SK-N-SH (cell line): ENCODE data around the gene CHST3. TPM values are rescaled to one million over a fixed set of nuclear protein-coding genes. Genes with fewer than 3 reads are reported as not detected.

Experiments used
- CTCF ChIA-PET: fragments of 300-600, 350-600 bp; formaldehyde crosslinking; extraction: SDS; loops from one replicate; lab custom pipeline; 2021; lab: Yijun Ruan, JAX
- POLR2A ChIA-PET: fragments of 350-600 bp; sonication (Branson Sonifier 250); formaldehyde crosslinking; extraction: SDS; loops from one replicate; lab custom pipeline; 2020; ENCODE audit warnings: antibody characterized with exemption, inconsistent platforms; lab: Yijun Ruan, JAX
- DNase-seq: peaks from one replicate; pipeline ENCODE4 v3.0.0; 2012
- H2AFZ ChIP-seq: fragments of 200-600 bp; sonication (generic); 2 replicates; pipeline ENCODE4 v1.8.1; 2016; ENCODE audit warnings: antibody characterized with exemption, mild to moderate bottlenecking, low read depth
- H3F3A ChIP-seq: fragments of 200-600 bp; sonication (generic); replicated peaks from 2 replicates; pipeline ENCODE3; 2016; ENCODE audit warnings: antibody characterized with exemption, mild to moderate bottlenecking; ENCODE audit not compliant: insufficient read depth
- H3K27ac ChIP-seq, 2 experiments: fragments of 200-500 bp in 1 of 2; fragments of 200-600 bp in 1 of 2; sonication (Bioruptor generic) in 1 of 2; sonication (generic), shearing (Covaris generic) in 1 of 2; 2 replicates each; pipeline versions ENCODE4 v1.5.1 to v1.6.1; 2014 to 2016; ENCODE audit warnings: low read depth in 2 of 2, inconsistent platforms in 1 of 2, low read length in 1 of 2, mild to moderate bottlenecking in 1 of 2, mixed read lengths in 1 of 2
- H3K27me3 ChIP-seq: fragments of 200-600 bp; sonication (generic), shearing (Covaris generic); 2 replicates; pipeline ENCODE4 v1.6.1; 2016; ENCODE audit warnings: mixed run types; ENCODE audit not compliant: insufficient read depth
- H3K36me3 ChIP-seq, 2 experiments: fragments of 200-500 bp in 1 of 2; fragments of 200-600 bp in 1 of 2; sonication (Bioruptor generic) in 1 of 2; sonication (generic) in 1 of 2; replicated peaks in 1 of 2; 2 replicates each; pipeline versions ENCODE3 to v1.5.1; 2014 to 2016; ENCODE audit warnings: low read length in 1 of 2, mild to moderate bottlenecking in 1 of 2; ENCODE audit not compliant: insufficient read depth in 2 of 2, control insufficient read depth in 1 of 2
- H3K4me1 ChIP-seq, 2 experiments: fragments of 200-500 bp in 1 of 2; fragments of 200-600 bp in 1 of 2; sonication (Bioruptor generic) in 1 of 2; sonication (generic), shearing (Covaris generic) in 1 of 2; 2 replicates each; pipeline versions ENCODE4 v1.5.1 to v1.6.1; 2014 to 2016; ENCODE audit warnings: low read depth in 1 of 2, low read length in 1 of 2, mixed run types in 1 of 2; ENCODE audit not compliant: insufficient read depth in 2 of 2, control insufficient read depth in 1 of 2
- H3K4me2 ChIP-seq: fragments of 200-600 bp; sonication (generic), shearing (Covaris generic); 2 replicates; pipeline ENCODE4 v1.6.1; 2017; ENCODE audit warnings: mixed run types
- H3K4me3 ChIP-seq, 2 experiments: fragments of 200-500 bp in 1 of 2; fragments of 200-600 bp in 1 of 2; sonication (Bioruptor generic) in 1 of 2; sonication (generic), shearing (Covaris generic) in 1 of 2; 2 replicates each; pipeline versions ENCODE4 v1.5.1 to v1.8.1; 2014 to 2016; ENCODE audit warnings: low read depth in 2 of 2, inconsistent platforms in 1 of 2, low read length in 1 of 2, mild to moderate bottlenecking in 1 of 2, mixed read lengths in 1 of 2, moderate library complexity in 1 of 2
- H3K79me2 ChIP-seq: fragments of 200-600 bp; sonication (generic); 2 replicates; pipeline ENCODE4 v1.8.1; 2017; ENCODE audit warnings: mild to moderate bottlenecking; ENCODE audit not compliant: insufficient read depth
- H3K9ac ChIP-seq: fragments of 200-600 bp; sonication (generic); 2 replicates; pipeline ENCODE4 v1.6.1; 2017; ENCODE audit warnings: mixed run types
- H3K9me2 ChIP-seq: fragments of 200-600 bp; sonication (generic); 2 replicates; pipeline ENCODE4 v1.6.1; 2017; ENCODE audit warnings: mixed run types
- H3K9me3 ChIP-seq: fragments of 200-600 bp; sonication (generic); 2 replicates; pipeline ENCODE4 v1.6.1; 2017; ENCODE audit warnings: mixed run types, mild to moderate bottlenecking, moderate library complexity
- H4K20me1 ChIP-seq: fragments of 200-600 bp; sonication (generic); 2 replicates; pipeline ENCODE4 v1.6.1; 2017; ENCODE audit warnings: mild to moderate bottlenecking, mixed run types; ENCODE audit not compliant: insufficient read depth
- CHD2 ChIP-seq: fragments of 150-350 bp; IDR thresholded peaks from 2 replicates; pipeline ENCODE4 v1.6.1; 2018; ENCODE audit warnings: low read length; ENCODE audit not compliant: partially characterized antibody
- EP300 ChIP-seq, 2 experiments: IDR thresholded peaks; 2 replicates each; pipeline versions ENCODE4 v1.4.0 to v1.6.1; 2012; ENCODE audit warnings: borderline replicate concordance in 1 of 2, low read depth in 1 of 2, low read length in 1 of 2
- EZH2phosphoT487 ChIP-seq: fragments of 200-600 bp; sonication (generic); IDR thresholded peaks from 2 replicates; pipeline ENCODE4 v1.6.1; 2017; ENCODE audit warnings: low read depth, mixed run types, mild to moderate bottlenecking, antibody characterized with exemption, moderate library complexity, borderline replicate concordance
- FOXM1 ChIP-seq: IDR thresholded peaks from 2 replicates; pipeline ENCODE4 v1.4.0; 2012; ENCODE audit warnings: low read depth, mild to moderate bottlenecking
- GATA2 ChIP-seq: sonication (generic); formaldehyde crosslinking; IDR thresholded peaks from 2 replicates; pipeline ENCODE4 v1.5.0; 2020; ENCODE audit warnings: mild to moderate bottlenecking, missing genetic modification reagents
- JUND ChIP-seq: IDR thresholded peaks from 2 replicates; pipeline ENCODE4 v1.4.0; 2012
- MEF2A ChIP-seq: IDR thresholded peaks from 2 replicates; pipeline ENCODE4 v1.4.0; 2012; ENCODE audit warnings: low read depth, borderline replicate concordance
- MXI1 ChIP-seq: IDR thresholded peaks from 2 replicates; pipeline ENCODE4 v1.6.1; 2012; ENCODE audit warnings: mild to moderate bottlenecking, low read depth, low read length, improper control_type of control experiment
- POLR2AphosphoS5 ChIP-seq: IDR thresholded peaks from 2 replicates; pipeline ENCODE4 v1.6.1; 2012; ENCODE audit warnings: low read depth, low read length
- RCOR1 ChIP-seq: fragments of 150-350 bp; IDR thresholded peaks from 2 replicates; pipeline ENCODE4 v1.6.1; 2017; ENCODE audit warnings: antibody characterized with exemption, low read length
- RFX5 ChIP-seq: IDR thresholded peaks from 2 replicates; pipeline ENCODE4 v1.6.1; 2012; ENCODE audit warnings: mild to moderate bottlenecking, improper control_type of control experiment, low read length
- TAF1 ChIP-seq: IDR thresholded peaks from 2 replicates; pipeline ENCODE4 v1.6.1; 2012; ENCODE audit warnings: low read depth, mild to moderate bottlenecking, low read length, moderate library complexity, borderline replicate concordance
- TEAD4 ChIP-seq: IDR thresholded peaks from 2 replicates; pipeline ENCODE4 v1.4.0; 2012; ENCODE audit warnings: mild to moderate bottlenecking, borderline replicate concordance; ENCODE audit not compliant: insufficient read depth
- WGBS: methylation state at CpG from one replicate; pipeline ENCODE4 v1.1.6; 2017; ENCODE audit warnings: low lambda C conversion rate; 5-methylcytosine and 5-hydroxymethylcytosine counted together
- polyA plus RNA-seq, 3 experiments: library from polyadenylated mRNA; depleted of rRNA; stranded (reverse); fragments of >200 nt; gene quantifications; 2 replicates each; pipeline ENCODE4 v1.2.3, GENCODE V29; 2012
- TF ChIP-seq, protein P1 (sequence below): fragments of 200-600 bp; sonication (generic); IDR thresholded peaks from 2 replicates; pipeline ENCODE4 v1.6.1; 2017; ENCODE audit warnings: antibody characterized with exemption, mild to moderate bottlenecking, moderate library complexity
- TF ChIP-seq, protein P2 (sequence below): IDR thresholded peaks from 2 replicates; pipeline ENCODE4 v1.6.1; 2012; ENCODE audit warnings: mild to moderate bottlenecking, low read depth, low read length, moderate library complexity
- TF ChIP-seq, protein P3 (sequence below): fragments of 150-350 bp; IDR thresholded peaks from 2 replicates; pipeline ENCODE4 v1.6.1; 2017; ENCODE audit warnings: antibody characterized with exemption, low read length, low read depth, borderline replicate concordance
- TF ChIP-seq, protein P4 (sequence below): IDR thresholded peaks from 2 replicates; pipeline ENCODE4 v1.4.0; 2012; ENCODE audit warnings: low read depth
- TF ChIP-seq, protein P5 (sequence below): IDR thresholded peaks from 2 replicates; pipeline ENCODE4 v1.4.0; 2012; ENCODE audit warnings: low read depth, borderline replicate concordance
- TF ChIP-seq, protein P6 (sequence below): fragments of 150-350 bp; IDR thresholded peaks from 2 replicates; pipeline ENCODE4 v1.6.1; 2016; ENCODE audit warnings: mild to moderate bottlenecking, low read depth, low read length

The CHST3 gene
- polyA plus RNA-seq, 1 of the 3 experiments (the other 2 are of a cell fraction): 6.0 TPM

DNA sequence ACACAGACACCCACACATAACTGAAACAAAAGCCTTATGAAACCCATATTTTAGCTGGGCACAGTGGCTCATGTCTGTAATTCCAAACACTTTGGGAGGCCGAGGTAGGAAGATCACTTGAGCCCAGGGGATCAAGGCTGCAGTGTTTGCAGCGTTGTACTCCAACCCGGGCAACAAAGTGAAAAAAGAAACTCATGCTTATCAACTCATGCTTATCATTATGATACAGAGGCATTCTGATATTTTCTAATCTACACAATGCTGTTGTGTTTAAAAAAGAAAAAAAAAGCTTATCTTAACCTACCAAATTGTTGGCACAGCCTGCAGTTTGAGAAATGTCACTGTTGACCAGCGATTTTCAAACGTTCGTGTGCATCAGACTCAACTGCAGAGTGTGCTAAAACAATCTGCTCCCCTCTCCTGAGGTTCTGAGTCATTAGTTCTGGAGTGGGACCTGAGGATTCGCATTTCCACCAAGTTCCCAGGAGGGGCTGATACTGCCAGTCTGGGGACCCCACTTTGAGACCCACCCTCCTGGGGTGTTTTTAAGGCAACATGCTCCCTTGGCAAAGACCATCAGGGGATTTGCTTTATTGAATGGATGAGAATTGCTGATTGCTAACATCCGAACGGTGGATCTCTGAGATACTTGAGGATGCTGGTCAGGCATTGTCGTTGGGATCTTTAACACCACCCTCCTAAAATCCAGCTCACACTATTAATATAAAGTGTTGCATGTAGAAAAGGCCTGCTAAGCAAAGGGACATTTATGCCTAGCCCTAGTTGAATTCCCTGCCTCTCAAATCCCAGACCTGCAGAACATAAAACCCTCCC lies 16.2 kb downstream of the CHST3 start:
- H3K9me2 ChIP-seq: no peaks in the 10 kb centered on the region
- H3K27ac ChIP-seq: no peak overlapping the region
- peaks cover 0 to 5% of the 10 kb centered on the region in 2 experiments for H3K36me3 ChIP-seq
- no peaks in the 10 kb centered on the region for H4K20me1 ChIP-seq
- H3F3A ChIP-seq: peaks cover 10% of the 10 kb centered on the region
- H2AFZ ChIP-seq: no peak overlapping the region
- no peaks in the 10 kb centered on the region for H3K27me3 ChIP-seq
- H3K9ac ChIP-seq: no peak overlapping the region
- DNase-seq: peak; percentile 24
- ChIA-PET POLR2A (no interaction called here), CTCF (interaction anchor here (1.0 to 2.7 kb wide), 6 partner anchors 10 to 84 kb away, joined by 3 to 10 read pairs (median 4); no protein-coding TSS in a partner anchor)
- peaks cover 23 to 41% of the 10 kb centered on the region in 2 experiments; a peak in 3 of 4 replicates for H3K4me1 ChIP-seq
- no peak for TF ChIP-seq MEF2A
- TF ChIP-seq RFX5: no peak
- TF ChIP-seq, protein P1, sequence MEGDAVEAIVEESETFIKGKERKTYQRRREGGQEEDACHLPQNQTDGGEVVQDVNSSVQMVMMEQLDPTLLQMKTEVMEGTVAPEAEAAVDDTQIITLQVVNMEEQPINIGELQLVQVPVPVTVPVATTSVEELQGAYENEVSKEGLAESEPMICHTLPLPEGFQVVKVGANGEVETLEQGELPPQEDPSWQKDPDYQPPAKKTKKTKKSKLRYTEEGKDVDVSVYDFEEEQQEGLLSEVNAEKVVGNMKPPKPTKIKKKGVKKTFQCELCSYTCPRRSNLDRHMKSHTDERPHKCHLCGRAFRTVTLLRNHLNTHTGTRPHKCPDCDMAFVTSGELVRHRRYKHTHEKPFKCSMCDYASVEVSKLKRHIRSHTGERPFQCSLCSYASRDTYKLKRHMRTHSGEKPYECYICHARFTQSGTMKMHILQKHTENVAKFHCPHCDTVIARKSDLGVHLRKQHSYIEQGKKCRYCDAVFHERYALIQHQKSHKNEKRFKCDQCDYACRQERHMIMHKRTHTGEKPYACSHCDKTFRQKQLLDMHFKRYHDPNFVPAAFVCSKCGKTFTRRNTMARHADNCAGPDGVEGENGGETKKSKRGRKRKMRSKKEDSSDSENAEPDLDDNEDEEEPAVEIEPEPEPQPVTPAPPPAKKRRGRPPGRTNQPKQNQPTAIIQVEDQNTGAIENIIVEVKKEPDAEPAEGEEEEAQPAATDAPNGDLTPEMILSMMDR: no peak
- TF ChIP-seq, protein P2, sequence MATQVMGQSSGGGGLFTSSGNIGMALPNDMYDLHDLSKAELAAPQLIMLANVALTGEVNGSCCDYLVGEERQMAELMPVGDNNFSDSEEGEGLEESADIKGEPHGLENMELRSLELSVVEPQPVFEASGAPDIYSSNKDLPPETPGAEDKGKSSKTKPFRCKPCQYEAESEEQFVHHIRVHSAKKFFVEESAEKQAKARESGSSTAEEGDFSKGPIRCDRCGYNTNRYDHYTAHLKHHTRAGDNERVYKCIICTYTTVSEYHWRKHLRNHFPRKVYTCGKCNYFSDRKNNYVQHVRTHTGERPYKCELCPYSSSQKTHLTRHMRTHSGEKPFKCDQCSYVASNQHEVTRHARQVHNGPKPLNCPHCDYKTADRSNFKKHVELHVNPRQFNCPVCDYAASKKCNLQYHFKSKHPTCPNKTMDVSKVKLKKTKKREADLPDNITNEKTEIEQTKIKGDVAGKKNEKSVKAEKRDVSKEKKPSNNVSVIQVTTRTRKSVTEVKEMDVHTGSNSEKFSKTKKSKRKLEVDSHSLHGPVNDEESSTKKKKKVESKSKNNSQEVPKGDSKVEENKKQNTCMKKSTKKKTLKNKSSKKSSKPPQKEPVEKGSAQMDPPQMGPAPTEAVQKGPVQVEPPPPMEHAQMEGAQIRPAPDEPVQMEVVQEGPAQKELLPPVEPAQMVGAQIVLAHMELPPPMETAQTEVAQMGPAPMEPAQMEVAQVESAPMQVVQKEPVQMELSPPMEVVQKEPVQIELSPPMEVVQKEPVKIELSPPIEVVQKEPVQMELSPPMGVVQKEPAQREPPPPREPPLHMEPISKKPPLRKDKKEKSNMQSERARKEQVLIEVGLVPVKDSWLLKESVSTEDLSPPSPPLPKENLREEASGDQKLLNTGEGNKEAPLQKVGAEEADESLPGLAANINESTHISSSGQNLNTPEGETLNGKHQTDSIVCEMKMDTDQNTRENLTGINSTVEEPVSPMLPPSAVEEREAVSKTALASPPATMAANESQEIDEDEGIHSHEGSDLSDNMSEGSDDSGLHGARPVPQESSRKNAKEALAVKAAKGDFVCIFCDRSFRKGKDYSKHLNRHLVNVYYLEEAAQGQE: no peak
- TF ChIP-seq POLR2AphosphoS5: no peak
- TF ChIP-seq, protein P3, sequence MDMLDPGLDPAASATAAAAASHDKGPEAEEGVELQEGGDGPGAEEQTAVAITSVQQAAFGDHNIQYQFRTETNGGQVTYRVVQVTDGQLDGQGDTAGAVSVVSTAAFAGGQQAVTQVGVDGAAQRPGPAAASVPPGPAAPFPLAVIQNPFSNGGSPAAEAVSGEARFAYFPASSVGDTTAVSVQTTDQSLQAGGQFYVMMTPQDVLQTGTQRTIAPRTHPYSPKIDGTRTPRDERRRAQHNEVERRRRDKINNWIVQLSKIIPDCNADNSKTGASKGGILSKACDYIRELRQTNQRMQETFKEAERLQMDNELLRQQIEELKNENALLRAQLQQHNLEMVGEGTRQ: no peak
- no peak for TF ChIP-seq FOXM1
- no peak for TF ChIP-seq EP300 (IDR thresholded peaks at IDR 0.05; ENCODE audit: borderline replicate concordance in 1 of 2, low read depth in 1 of 2, low read length in 1 of 2)
- no peak for TF ChIP-seq RCOR1
- TF ChIP-seq, protein P4, sequence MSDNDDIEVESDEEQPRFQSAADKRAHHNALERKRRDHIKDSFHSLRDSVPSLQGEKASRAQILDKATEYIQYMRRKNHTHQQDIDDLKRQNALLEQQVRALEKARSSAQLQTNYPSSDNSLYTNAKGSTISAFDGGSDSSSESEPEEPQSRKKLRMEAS: no peak
- TF ChIP-seq TAF1: no peak
- TF ChIP-seq TEAD4: no peak
- TF ChIP-seq, protein P5, sequence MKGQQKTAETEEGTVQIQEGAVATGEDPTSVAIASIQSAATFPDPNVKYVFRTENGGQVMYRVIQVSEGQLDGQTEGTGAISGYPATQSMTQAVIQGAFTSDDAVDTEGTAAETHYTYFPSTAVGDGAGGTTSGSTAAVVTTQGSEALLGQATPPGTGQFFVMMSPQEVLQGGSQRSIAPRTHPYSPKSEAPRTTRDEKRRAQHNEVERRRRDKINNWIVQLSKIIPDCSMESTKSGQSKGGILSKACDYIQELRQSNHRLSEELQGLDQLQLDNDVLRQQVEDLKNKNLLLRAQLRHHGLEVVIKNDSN: no peak
- TF ChIP-seq JUND: no peak
- TF ChIP-seq, protein P6, sequence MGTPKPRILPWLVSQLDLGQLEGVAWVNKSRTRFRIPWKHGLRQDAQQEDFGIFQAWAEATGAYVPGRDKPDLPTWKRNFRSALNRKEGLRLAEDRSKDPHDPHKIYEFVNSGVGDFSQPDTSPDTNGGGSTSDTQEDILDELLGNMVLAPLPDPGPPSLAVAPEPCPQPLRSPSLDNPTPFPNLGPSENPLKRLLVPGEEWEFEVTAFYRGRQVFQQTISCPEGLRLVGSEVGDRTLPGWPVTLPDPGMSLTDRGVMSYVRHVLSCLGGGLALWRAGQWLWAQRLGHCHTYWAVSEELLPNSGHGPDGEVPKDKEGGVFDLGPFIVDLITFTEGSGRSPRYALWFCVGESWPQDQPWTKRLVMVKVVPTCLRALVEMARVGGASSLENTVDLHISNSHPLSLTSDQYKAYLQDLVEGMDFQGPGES: no peak
- no peak for TF ChIP-seq MXI1
- TF ChIP-seq CHD2: no peak
- TF ChIP-seq GATA2 (CRISPR knock-in tag): no peak
- TF ChIP-seq EZH2phosphoT487: no peak
- H3K9me3 ChIP-seq: no peaks in the 10 kb centered on the region
- 86% methylated on average over 10 of the region's 10 CpGs for WGBS
- peaks cover 85% of the 10 kb centered on the region for H3K79me2 ChIP-seq
- no peak overlapping the region for H3K4me3 ChIP-seq
- no peak overlapping the region for H3K4me2 ChIP-seq
